Kidney epithelial cell (primary cell): ENCODE results near the gene KCNQ5. TPM values are rescaled to one million over a fixed set of nuclear protein-coding genes. Genes with fewer than 3 reads are reported as not detected.

Experiments used
- DNase-seq: peaks from one replicate; pipeline ENCODE4 v3.0.0-alpha.2; 2010; ENCODE audit warnings: low read depth
- H3K27me3 ChIP-seq: 2 replicates; pipeline ENCODE4 v1.6.0; 2011; ENCODE audit warnings: low read length; ENCODE audit not compliant: control insufficient read depth, insufficient read depth
- H3K36me3 ChIP-seq: 2 replicates; pipeline ENCODE4 v1.5.1; 2011; ENCODE audit warnings: low read length; ENCODE audit not compliant: control insufficient read depth, insufficient read depth
- H3K4me3 ChIP-seq: 2 replicates; pipeline ENCODE4 v1.5.1; 2011; ENCODE audit warnings: low read depth, mild to moderate bottlenecking, control low read depth, low read length
- total RNA-seq: library from RNA; depleted of rRNA; stranded (reverse); fragments of >200 nt; gene quantifications from 2 replicates; pipeline ENCODE4 v1.2.3, GENCODE V29; 2015
- TF ChIP-seq, protein P1 (sequence below): IDR thresholded peaks from 2 replicates; pipeline ENCODE4 v1.5.1; 2011; ENCODE audit warnings: mild to moderate bottlenecking, moderate library complexity, low read length, control low read depth, inconsistent platforms; ENCODE audit not compliant: insufficient read depth, poor library complexity, severe bottlenecking

Gene KCNQ5
- total RNA-seq, 1 donor from 2014 or later: 1.9 TPM

DNA sequence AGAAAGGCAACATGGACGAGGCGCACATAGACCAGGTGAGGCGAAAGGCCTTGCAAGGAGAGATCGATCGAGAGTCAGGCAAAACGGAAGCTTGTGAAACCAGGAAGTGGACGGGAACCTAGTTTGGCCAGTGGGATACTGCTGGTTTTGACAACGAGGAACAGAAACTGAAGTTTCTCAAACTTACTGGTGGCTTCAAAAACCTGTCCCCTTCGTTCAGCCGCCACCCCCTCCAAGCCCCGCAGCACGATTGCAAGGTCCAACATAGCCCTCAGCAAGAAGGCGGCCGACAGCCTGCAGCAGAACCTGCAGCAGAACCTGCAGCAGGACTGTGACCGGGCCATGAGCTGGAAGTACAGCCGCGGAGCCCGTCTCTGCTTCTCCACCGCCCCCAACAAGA lies 365.4 kb downstream of the KCNQ5 start:
- TF ChIP-seq, protein P1, sequence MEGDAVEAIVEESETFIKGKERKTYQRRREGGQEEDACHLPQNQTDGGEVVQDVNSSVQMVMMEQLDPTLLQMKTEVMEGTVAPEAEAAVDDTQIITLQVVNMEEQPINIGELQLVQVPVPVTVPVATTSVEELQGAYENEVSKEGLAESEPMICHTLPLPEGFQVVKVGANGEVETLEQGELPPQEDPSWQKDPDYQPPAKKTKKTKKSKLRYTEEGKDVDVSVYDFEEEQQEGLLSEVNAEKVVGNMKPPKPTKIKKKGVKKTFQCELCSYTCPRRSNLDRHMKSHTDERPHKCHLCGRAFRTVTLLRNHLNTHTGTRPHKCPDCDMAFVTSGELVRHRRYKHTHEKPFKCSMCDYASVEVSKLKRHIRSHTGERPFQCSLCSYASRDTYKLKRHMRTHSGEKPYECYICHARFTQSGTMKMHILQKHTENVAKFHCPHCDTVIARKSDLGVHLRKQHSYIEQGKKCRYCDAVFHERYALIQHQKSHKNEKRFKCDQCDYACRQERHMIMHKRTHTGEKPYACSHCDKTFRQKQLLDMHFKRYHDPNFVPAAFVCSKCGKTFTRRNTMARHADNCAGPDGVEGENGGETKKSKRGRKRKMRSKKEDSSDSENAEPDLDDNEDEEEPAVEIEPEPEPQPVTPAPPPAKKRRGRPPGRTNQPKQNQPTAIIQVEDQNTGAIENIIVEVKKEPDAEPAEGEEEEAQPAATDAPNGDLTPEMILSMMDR: no peak
- no peak for DNase-seq
- Histone ChIP-seq H3K27me3 (no peaks in the 10 kb centered on the region), H3K4me3 (no peak overlapping the region), H3K36me3 (no peaks in the 10 kb centered on the region)

DNA sequence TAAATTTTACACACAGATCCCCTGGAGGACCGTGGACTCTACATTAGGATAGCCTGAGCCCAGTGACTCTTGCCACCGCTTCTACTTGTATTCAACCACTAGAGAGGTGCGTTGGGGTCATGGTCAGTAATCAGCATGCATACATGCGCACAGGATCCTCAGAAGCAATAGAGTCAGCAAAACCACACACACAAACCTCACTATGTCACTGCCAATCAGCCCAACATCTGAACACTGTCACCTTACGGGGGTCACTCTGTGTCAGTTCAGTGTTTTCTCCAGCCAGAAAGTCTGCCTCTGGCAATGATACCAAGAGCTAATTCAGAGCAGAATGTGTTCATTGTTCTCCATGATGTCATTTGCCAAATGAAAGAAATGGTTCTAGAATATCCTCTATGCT lies 378.1 kb downstream of the KCNQ5 start:
- TF ChIP-seq, protein P1: no peak
- H3K27me3 ChIP-seq: no peaks in the 10 kb centered on the region
- no peak overlapping the region for H3K4me3 ChIP-seq
- no peaks in the 10 kb centered on the region for H3K36me3 ChIP-seq
- no peak for DNase-seq

DNA sequence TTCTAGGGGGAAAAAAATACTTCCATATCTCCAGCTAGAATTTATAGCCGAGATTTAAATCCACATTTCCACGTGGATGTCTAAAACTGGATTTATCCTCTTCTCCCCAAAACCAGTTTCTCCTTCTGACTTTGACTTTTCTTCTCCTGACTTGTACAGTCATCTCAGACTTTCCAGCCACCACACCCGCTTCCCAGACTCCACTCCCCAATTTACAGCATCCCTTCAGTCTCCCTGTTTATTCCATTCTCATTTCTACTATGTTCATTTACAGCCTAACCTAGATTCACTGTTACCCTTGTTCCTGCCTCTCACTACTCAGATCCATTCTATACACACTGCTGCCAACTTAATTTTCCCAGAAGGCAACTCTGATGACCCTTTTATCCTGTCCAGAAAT lies 378.6 kb downstream of the KCNQ5 start:
- Histone ChIP-seq H3K27me3 (no peaks in the 10 kb centered on the region), H3K36me3 (no peaks in the 10 kb centered on the region), H3K4me3 (no peak overlapping the region)
- no peak for DNase-seq
- TF ChIP-seq, protein P1: no peak

DNA sequence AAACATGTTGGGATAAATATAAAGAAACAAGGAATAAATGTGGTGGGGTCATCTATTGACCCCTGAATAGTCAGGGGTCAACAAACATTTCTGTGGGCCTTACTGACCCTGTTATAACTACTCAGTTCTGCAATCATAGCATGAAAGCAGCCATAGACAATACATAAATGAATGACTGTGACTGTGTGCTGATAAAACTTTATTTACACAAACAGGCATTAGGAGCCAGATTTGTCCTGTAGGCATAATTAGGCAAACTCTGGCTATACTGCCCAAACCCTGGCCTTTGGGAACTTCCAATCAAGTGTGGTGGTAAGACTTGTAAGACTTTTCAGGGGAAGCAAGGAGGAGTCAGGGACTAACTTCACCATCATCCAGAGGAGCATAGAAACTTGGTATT lies 380.7 kb downstream of the KCNQ5 start:
- Histone ChIP-seq H3K27me3 (no peaks in the 10 kb centered on the region), H3K4me3 (no peak overlapping the region), H3K36me3 (no peaks in the 10 kb centered on the region)
- no peak for DNase-seq
- TF ChIP-seq, protein P1: no peak

DNA sequence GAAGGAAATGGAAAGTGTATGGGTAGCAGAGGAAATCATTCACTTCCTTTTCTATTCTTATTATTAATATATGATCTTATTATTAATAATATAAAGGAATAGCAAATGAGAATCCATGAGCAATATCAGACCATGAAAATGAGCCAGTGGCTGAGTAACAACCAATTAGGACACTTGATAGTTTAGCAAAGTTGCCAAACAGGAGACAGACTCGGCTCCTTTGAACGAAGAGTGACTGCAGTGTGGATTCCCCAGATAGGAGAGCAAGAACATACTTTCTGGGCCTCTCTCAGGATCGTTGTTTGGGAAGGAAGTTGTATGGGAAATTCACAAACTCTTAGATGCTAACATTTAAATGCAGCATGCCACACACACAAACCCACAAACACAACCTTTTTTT lies 381.4 kb downstream of the KCNQ5 start:
- no peak for DNase-seq
- no peak overlapping the region for H3K4me3 ChIP-seq
- TF ChIP-seq, protein P1: no peak
- no peaks in the 10 kb centered on the region for H3K27me3 ChIP-seq
- no peaks in the 10 kb centered on the region for H3K36me3 ChIP-seq

DNA sequence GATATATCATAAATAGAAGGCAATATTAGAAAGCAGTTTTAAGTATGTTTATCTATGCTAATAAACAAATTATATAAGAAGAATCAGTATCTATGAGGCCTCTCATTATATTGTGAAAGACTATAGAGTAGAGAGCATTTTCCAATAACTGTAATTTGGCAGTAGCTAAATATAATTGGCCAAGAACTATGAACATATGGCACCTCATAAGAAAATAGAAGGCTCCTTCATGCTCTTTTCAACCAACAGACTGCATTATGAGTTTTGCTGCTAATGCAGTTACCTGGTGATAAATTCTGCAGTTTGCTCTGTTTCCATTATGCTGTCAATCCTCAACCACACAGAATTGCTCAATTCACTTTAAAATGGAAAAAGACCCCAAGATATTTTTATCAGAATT lies 382.4 kb downstream of the KCNQ5 start:
- TF ChIP-seq, protein P1: no peak

More for the DNA sequence above, 382.4 kb downstream of the KCNQ5 start:
- Histone ChIP-seq H3K27me3 (no peaks in the 10 kb centered on the region), H3K4me3 (no peak overlapping the region), H3K36me3 (no peaks in the 10 kb centered on the region)
- DNase-seq: no peak
